Spleen (tissue), 11 donors: ENCODE measurements around the gene NEAT1. TPM values are rescaled to one million over a fixed set of nuclear protein-coding genes. Genes with fewer than 3 reads are reported as not detected.

Experiments used
- DNase-seq: peaks from one replicate; pipeline ENCODE4 v3.0.0-alpha.2; 2020
- H3K27ac ChIP-seq, 8 donors: fragments of 200-600 bp; sonication (generic) in 7 of 8; 1 replicate in 4 of 8; 2 replicates in 4 of 8; pipeline versions ENCODE4 v1.5.0 to v1.8.0; 2016 to 2021; ENCODE audit warnings: inconsistent platforms in 4 of 8, mild to moderate bottlenecking in 4 of 8, moderate library complexity in 1 of 8
- H3K27me3 ChIP-seq, 7 donors: fragments of 200-600 bp; sonication (generic) in 6 of 7; replicated peaks in 1 of 7; 1 replicate in 4 of 7; 2 replicates in 3 of 7; pipeline versions ENCODE4 v1.5.0 to v1.8.0; 2016 to 2021; ENCODE audit warnings: inconsistent platforms in 3 of 7, mild to moderate bottlenecking in 1 of 7
- H3K36me3 ChIP-seq, 6 donors: fragments of 200-600 bp; sonication (generic) in 5 of 6; 1 replicate in 4 of 6; 2 replicates in 2 of 6; pipeline versions ENCODE4 v1.5.0 to v1.8.0; 2016 to 2021; ENCODE audit warnings: inconsistent platforms in 2 of 6
- H3K4me1 ChIP-seq, 6 donors: fragments of 200-600 bp; sonication (generic) in 5 of 6; 1 replicate in 3 of 6; 2 replicates in 3 of 6; pipeline versions ENCODE4 v1.5.0 to v1.8.0; 2016 to 2021; ENCODE audit warnings: inconsistent platforms in 3 of 6
- H3K4me3 ChIP-seq, 8 donors: fragments of 200-600 bp; sonication (generic) in 7 of 8; 1 replicate in 4 of 8; 2 replicates in 4 of 8; pipeline versions ENCODE4 v1.5.0 to v1.8.0; 2016 to 2021; ENCODE audit warnings: inconsistent platforms in 4 of 8, mild to moderate bottlenecking in 4 of 8, moderate library complexity in 2 of 8
- H3K9me3 ChIP-seq, 8 donors: fragments of 200-600 bp; sonication (generic) in 7 of 8; 1 replicate in 4 of 8; 2 replicates in 4 of 8; pipeline versions ENCODE4 v1.5.0 to v1.8.0; 2016 to 2021; ENCODE audit warnings: inconsistent platforms in 4 of 8
- CTCF ChIP-seq, 11 experiments: fragments of 200-600 bp in 7 of 11; fragments of 450-650 bp in 4 of 11; sonication (generic) in 4 of 11; IDR thresholded peaks in 8 of 11; conservative IDR thresholded peaks in 3 of 11; 1 replicate in 7 of 11; 2 replicates in 4 of 11; pipeline versions ENCODE4 v1.4.0 to v1.8.0; 2016 to 2021; ENCODE audit warnings: antibody characterized with exemption in 11 of 11, inconsistent platforms in 4 of 11, mild to moderate bottlenecking in 1 of 11
- POLR2A ChIP-seq, 3 donors: fragments of 450-650 bp; IDR thresholded peaks; one replicate each; pipeline ENCODE4 v1.5.1; 2017; ENCODE audit warnings: antibody characterized with exemption in 3 of 3, mild to moderate bottlenecking in 1 of 3
- POLR2AphosphoS5 ChIP-seq, 3 donors: sonication (generic); formaldehyde crosslinking; IDR thresholded peaks; one replicate each; pipeline ENCODE4 v1.5.1; 2017; ENCODE audit warnings: antibody characterized with exemption in 3 of 3
- WGBS, 5 donors: extraction: QIAGEN DNeasy Blood & Tissue Kit in 3 of 5; methylation state at CpG; one replicate each; pipeline versions ENCODE4 v1.1.5 to v1.1.7; 2013 to 2018; 5-methylcytosine and 5-hydroxymethylcytosine counted together
- intact Hi-C: fragments of 100-400 bp; cut with DNase I; formaldehyde crosslinking; loops from one replicate; pipeline ENCODE4 v1.15.0; 2023; ENCODE audit warnings: low total_unique reads
- polyA plus RNA-seq, 3 donors: library from polyadenylated mRNA; stranded (reverse); fragments of 200-250 nt; gene quantifications; one replicate each; pipeline ENCODE4 v1.2.1, GENCODE V29; 2013
- total RNA-seq, 7 donors: library from RNA; depleted of rRNA in 3 of 7; stranded (reverse); fragments of >200 nt in 3 of 7; fragmentation: NEBNext Ultra II Directional in 4 of 7; extraction: Animal tissue kit (Norgen Biotek cat#: 25700) in 4 of 7; gene quantifications; one replicate each; pipeline versions ENCODE4 v1.1.0 to v1.2.1, GENCODE V29; 2016 to 2021
- donor health status: healthy with polysubstance abuse.
- donor health status: DM: no; HTN: no; CAD: no; lungs with moderate emphysema.
- donor health status: DM: no; HTN: no; CAD: no.
- donor health status: Bipolar disorder and iron deficiency.
- donor health status: healthy.
- donor health status: DM: no; HTN: no; CAD: no.
- donor health status: DM: yes; HTN: yes; CAD: no.

The NEAT1 gene
- total and polyA plus RNA-seq, 10 donors = 266 to 1,804 (median 874) TPM

- Histone ChIP-seq H3K4me1 (peaks cover 42 to 97% (median 75%) of the 10 kb centered on the region in 6 donors), H3K27ac (peak overlapping the region; percentile 84 to 98 (median 98)), H3K4me3 (peak overlapping the region; percentile 32 to 69 (median 48)), H3K36me3 (peaks cover 0 to 17% (median 0%) of the 10 kb centered on the region in 6 donors), H3K27me3 (no peaks in the 10 kb centered on the region), H3K9me3 (no peaks in the 10 kb centered on the region)
- TF ChIP-seq POLR2A (IDR thresholded peaks at IDR 0.05) = no peak
- TF ChIP-seq POLR2AphosphoS5 (IDR thresholded peaks at IDR 0.05) = peak in 1 of 3 donors; percentile 12
- WGBS, 5 donors = 2 to 7% (median 3%) methylated on average over 5 to 6 of the region's 6 CpGs
- DNase-seq = no peak
- intact Hi-C loops = no loop called here
These were observed 40.9 kb upstream of the NEAT1 start for GRCh38 chr11:65381716-65382032.

- DNase-seq = peak; percentile 97
- H3K4me3 ChIP-seq = peak within 1 kb of the TSS; percentile 32 to 69 (median 48)
These were observed 40.4 kb upstream of the NEAT1 start, which contains the start of gene SLC25A45 for GRCh38 chr11:65382033-65382803. TSS of gene SLC25A45 (minus strand) at chr11:65382646. CDS start at chr11:65381951, 695 bp downstream.

GRCh38 chr11:65382804-65383368 is 39.7 kb upstream of the NEAT1 start:
- peaks cover 52 to 98% (median 81%) of the 10 kb centered on the region in 6 donors for H3K4me1 ChIP-seq
- peak overlapping the region; percentile 84 to 98 (median 98) for H3K27ac ChIP-seq
- H3K27me3 ChIP-seq = no peaks in the 10 kb centered on the region
- H3K4me3 ChIP-seq = peak overlapping the region in 7 of 8 donors; percentile 43 to 69 (median 48)
- H3K9me3 ChIP-seq = no peaks in the 10 kb centered on the region
- intact Hi-C loops = no loop called here
- DNase-seq = peak; percentile 77
- no peak for TF ChIP-seq POLR2A (IDR thresholded peaks at IDR 0.05)
- TF ChIP-seq POLR2AphosphoS5 (IDR thresholded peaks at IDR 0.05) = peak in 1 of 3 donors; percentile 76
- 17 to 25% (median 19%) methylated on average over 11 to 12 of the region's 12 CpGs for WGBS, 5 donors
- peaks cover 0 to 17% (median 0%) of the 10 kb centered on the region in 6 donors for H3K36me3 ChIP-seq

More at GRCh38 chr11:65382033-65382803, 40.4 kb upstream of the NEAT1 start, which contains the start of gene SLC25A45:
- no peaks in the 10 kb centered on the region for H3K27me3 ChIP-seq
- H3K27ac ChIP-seq = peak within 1 kb of the TSS; percentile 84 to 98 (median 98)
- H3K9me3 ChIP-seq = no peaks in the 10 kb centered on the region
- TF ChIP-seq CTCF (IDR thresholded peaks at IDR 0.05 in 8 of 11, conservative IDR thresholded peaks at IDR 0.05 in 3 of 11) (peak; percentile 90 to 99 (median 97)), POLR2AphosphoS5 (IDR thresholded peaks at IDR 0.05) (peak; percentile 92 to 97 (median 93)), POLR2A (IDR thresholded peaks at IDR 0.05) (peak in 2 of 3 donors; percentile 61 to 63)
- peaks cover 45 to 98% (median 79%) of the 10 kb centered on the region in 6 donors for H3K4me1 ChIP-seq
- intact Hi-C loops = no loop called here
- 0 to 1% (median 0%) methylated on average over 11 to 27 of the region's 27 CpGs for WGBS, 5 donors
- peaks cover 0 to 17% (median 0%) of the 10 kb centered on the region in 6 donors for H3K36me3 ChIP-seq

GRCh38 chr11:65383778-65384177 is 38.8 kb upstream of the NEAT1 start:
- peaks cover 61 to 98% (median 81%) of the 10 kb centered on the region in 6 donors for H3K4me1 ChIP-seq
- 89 to 92% (median 91%) methylated on average over 6 of the region's 6 CpGs for WGBS, 5 donors

More at GRCh38 chr11:65383778-65384177, 38.8 kb upstream of the NEAT1 start:
- H3K36me3 ChIP-seq = peaks cover 0 to 22% (median 0%) of the 10 kb centered on the region in 6 donors
- no peak overlapping the region for H3K4me3 ChIP-seq
- no peak for DNase-seq
- no peaks in the 10 kb centered on the region for H3K9me3 ChIP-seq
- peak overlapping the region; percentile 84 to 98 (median 98) for H3K27ac ChIP-seq
- intact Hi-C loops = no loop called here
- no peaks in the 10 kb centered on the region for H3K27me3 ChIP-seq
- no peak for TF ChIP-seq CTCF (IDR thresholded peaks at IDR 0.05 in 8 of 11, conservative IDR thresholded peaks at IDR 0.05 in 3 of 11)
- TF ChIP-seq POLR2AphosphoS5 (IDR thresholded peaks at IDR 0.05) = no peak
- no peak for TF ChIP-seq POLR2A (IDR thresholded peaks at IDR 0.05)
